GM12878 (cell line): ENCODE results near the gene MAD1L1. TPM values are rescaled to one million over a fixed set of nuclear protein-coding genes. Genes with fewer than 3 reads are reported as not detected.

Experiments used
- ATAC-seq: fragments of 200-7000 bp; cut with Tn5 transposase; 3 replicates; pipeline ENCODE4 v1.9.1; 2020; ENCODE audit warnings: mild to moderate bottlenecking, moderate library complexity
- BruUV-seq: library from RNA; stranded (reverse); fragments of 400-500 nt; replicated peaks from 2 replicates; lab custom pipeline; 2021; lab: Mats Ljungman, UMichigan
- CTCF ChIA-PET: fragments of 300-600 bp; sonication (Branson Sonifier 250); formaldehyde crosslinking; extraction: SDS; loops from one replicate; lab custom pipeline; 2021; ENCODE audit warnings: inconsistent platforms; lab: Yijun Ruan, JAX
- POLR2A ChIA-PET: fragments of 350-600 bp; formaldehyde crosslinking; extraction: SDS; loops from one replicate; lab custom pipeline; 2021; ENCODE audit warnings: inconsistent platforms; lab: Charles Lee
- RAD21 ChIA-PET: fragments of 300-600 bp; sonication (Branson Sonifier 250); formaldehyde crosslinking; loops from one replicate; lab custom pipeline; 2023; ENCODE audit warnings: antibody characterized with exemption; ENCODE audit not compliant: unreplicated experiment; lab: Charles Lee
- SMC1A ChIA-PET: fragments of 300-600 bp; sonication (Branson Sonifier 250); formaldehyde crosslinking; loops from one replicate; lab custom pipeline; 2023; ENCODE audit not compliant: unreplicated experiment, uncharacterized antibody; lab: Charles Lee
- DNase-seq: peaks from one replicate; pipeline ENCODE4 v3.0.0-alpha.2; 2011; ENCODE audit warnings: low read depth, low spot score
- FAIRE-seq: peaks from 3 replicates; lab custom pipeline; 2011; peaks lifted over from hg19 to GRCh38; lab: Jason Lieb, UNC
- H2AFZ ChIP-seq: 2 replicates; pipeline ENCODE4 v1.6.0; 2011; ENCODE audit warnings: low read depth, low read length, control low read depth; ENCODE audit not compliant: control insufficient read depth
- H3K27ac ChIP-seq: 2 replicates; pipeline ENCODE4 v1.5.1; 2011; ENCODE audit warnings: control low read depth; ENCODE audit not compliant: control insufficient read depth, insufficient read depth
- H3K27me3 ChIP-seq, 2 experiments: replicated peaks in 1 of 2; 2 replicates each; pipeline versions ENCODE4 v1.6.0 to v1.6.1; 2011; ENCODE audit warnings: low read length in 1 of 2; ENCODE audit not compliant: control insufficient read depth in 2 of 2, insufficient read depth in 2 of 2
- H3K36me3 ChIP-seq, 2 experiments: 2 replicates each; pipeline ENCODE4 v1.5.1; 2011; ENCODE audit warnings: low read length in 1 of 2; ENCODE audit not compliant: control insufficient read depth in 2 of 2, insufficient read depth in 2 of 2
- H3K4me1 ChIP-seq: 2 replicates; pipeline ENCODE4 v1.6.1; 2011; ENCODE audit warnings: mild to moderate bottlenecking, low read length, moderate library complexity, mixed read lengths; ENCODE audit not compliant: control insufficient read depth, insufficient read depth
- H3K4me2 ChIP-seq: 2 replicates; pipeline ENCODE4 v1.6.0; 2011; ENCODE audit warnings: control low read depth; ENCODE audit not compliant: control insufficient read depth, insufficient read depth
- H3K4me3 ChIP-seq: fragments of 200-600 bp; sonication (generic); 2 replicates; pipeline ENCODE4 v1.5.1; 2016
- H3K79me2 ChIP-seq: 2 replicates; pipeline ENCODE4 v1.6.0; 2011; ENCODE audit warnings: low read length; ENCODE audit not compliant: control insufficient read depth, insufficient read depth
- H3K9ac ChIP-seq: 2 replicates; pipeline ENCODE4 v1.8.0; 2011; ENCODE audit warnings: low read length, control low read depth, mixed read lengths; ENCODE audit not compliant: control insufficient read depth, insufficient read depth
- H3K9me3 ChIP-seq: replicated peaks from 3 replicates; pipeline ENCODE4 v1.5.1; 2011; ENCODE audit warnings: mild to moderate bottlenecking, low read length; ENCODE audit not compliant: control insufficient read depth, insufficient read depth
- H4K20me1 ChIP-seq: 2 replicates; pipeline ENCODE4 v1.6.0; 2011; ENCODE audit not compliant: control insufficient read depth, insufficient read depth
- BHLHE40 ChIP-seq, 2 experiments: fragments of 450-650 bp in 1 of 2; IDR thresholded peaks; 2 replicates each; pipeline ENCODE4 v1.6.1; 2011 to 2017; ENCODE audit warnings: low read depth in 2 of 2, borderline replicate concordance in 1 of 2, improper control_type of control experiment in 1 of 2, low read length in 1 of 2, mild to moderate bottlenecking in 1 of 2
- E4F1 ChIP-seq: fragments of 450-650 bp; IDR thresholded peaks from 2 replicates; pipeline ENCODE4 v1.6.1; 2018; ENCODE audit warnings: borderline replicate concordance, mild to moderate bottlenecking; ENCODE audit not compliant: partially characterized antibody
- IKZF1 ChIP-seq: fragments of 450-650 bp; conservative IDR thresholded peaks from 2 replicates; pipeline ENCODE4 v1.6.1; 2017; ENCODE audit warnings: antibody characterized with exemption, mild to moderate bottlenecking
- MLLT1 ChIP-seq: fragments of 450-650 bp; IDR thresholded peaks from 2 replicates; pipeline ENCODE4 v1.6.1; 2016; ENCODE audit warnings: mild to moderate bottlenecking
- RELA ChIP-seq: fragments of 450-650 bp; IDR thresholded peaks from 2 replicates; pipeline ENCODE4 v1.8.0; 2014; ENCODE audit warnings: borderline replicate concordance; ENCODE audit not compliant: partially characterized antibody
- RELB ChIP-seq: fragments of 450-650 bp; IDR thresholded peaks from 2 replicates; pipeline ENCODE4 v1.6.1; 2017; ENCODE audit warnings: low read depth, mild to moderate bottlenecking, moderate library complexity
- RFX5 ChIP-seq: IDR thresholded peaks from 2 replicates; pipeline ENCODE4 v1.6.1; 2011; ENCODE audit warnings: low read depth, low read length, improper control_type of control experiment
- ZNF274 ChIP-seq: IDR thresholded peaks from one replicate; pipeline ENCODE4 v1.8.0; 2011; ENCODE audit not compliant: insufficient read length, insufficient read depth
- ZNF687 ChIP-seq: fragments of 450-650 bp; IDR thresholded peaks from 2 replicates; pipeline ENCODE4 v1.6.1; 2017; ENCODE audit warnings: mild to moderate bottlenecking, moderate library complexity
- WGBS: methylation state at CpG from one replicate; pipeline ENCODE4 v1.1.6; 2016; ENCODE audit warnings: low lambda C conversion rate; ENCODE audit not compliant: insufficient replicate concordance, insufficient coverage; ENCODE audit errors: missing lambda C conversion rate; 5-methylcytosine and 5-hydroxymethylcytosine counted together
- in situ Hi-C: fragments of 300-500 bp; cut with MboI; formaldehyde crosslinking; loops from 9 replicates; pipeline ENCODE4 v1.14.3; 2018; ENCODE audit warnings: mixed read lengths
- intact Hi-C: fragments of 100-400 bp; cut with micrococcal nuclease; formaldehyde crosslinking; loops from one replicate; pipeline ENCODE4 v1.14.2; 2022; ENCODE audit not compliant: unreplicated experiment
- polyA plus RNA-seq, 11 experiments: library from polyadenylated mRNA; depleted of rRNA in 4 of 11; unstranded in 6 of 11; stranded (reverse) in 5 of 11; fragments of >200 nt; fragmentation: Nextera tagmentation in 4 of 11; fragmentation: Illumina TruSeq in 1 of 11; extraction: Ambion mirVana in 4 of 11; extraction: Trizol in 1 of 11; gene quantifications; 1 replicate in 1 of 11; 2 replicates in 10 of 11; pipeline versions ENCODE4 v1.2.1 to v1.2.3, GENCODE V29; 2011 to 2016; ENCODE audit warnings: inconsistent platforms in 2 of 11, missing spikeins in 2 of 11, low read depth in 1 of 11
- total RNA-seq, 4 experiments: library from RNA; depleted of rRNA in 3 of 4; stranded (reverse); fragments of >200 nt in 3 of 4; fragmentation: Illumina TruSeq in 1 of 4; extraction: Trizol in 1 of 4; gene quantifications; 2 replicates each; pipeline versions ENCODE4 v1.2.1 to v1.2.3, GENCODE V29; 2013 to 2021

Gene MAD1L1
- total and polyA plus RNA-seq, 10 of the 15 experiments (the other 5 are each of a cell fraction or from before 2014, with no cell fraction given) = 2.2 to 76.8 (median 38.3) TPM

- no peak for TF ChIP-seq RELB
- TF ChIP-seq, all 136 proteins: peak for 0
These were observed 26.7 kb upstream of the MAD1L1 start (continued) for GRCh38 chr7:2259480-2259879.

- no peak overlapping the region for H3K4me3 ChIP-seq
- ChIA-PET CTCF (interaction anchor here (1.1 to 4.0 kb wide), 8 partner anchors 8 to 89 kb away, joined by 3 to 21 read pairs (median 6); no protein-coding TSS in a partner anchor), POLR2A (interaction anchor here (0.9 to 1.6 kb wide), 6 partner anchors 9 to 53 kb away, joined by 3 to 7 read pairs (median 4); no protein-coding TSS in a partner anchor), RAD21 (interaction anchor here (0.6 to 2.0 kb wide), 10 partner anchors 10 to 187 kb away, joined by 3 to 6 read pairs (median 3); partner anchors contain the start of genes MRM2 and NUDT1), SMC1A (interaction anchor here (0.6 to 1.9 kb wide), 11 partner anchors 10 to 106 kb away, joined by 3 to 10 read pairs (median 4); no protein-coding TSS in a partner anchor)
- H3K27ac ChIP-seq = peak overlapping the region; percentile 65
- DNase-seq = peak; percentile 50
- H2AFZ ChIP-seq = no peak overlapping the region
- no peaks in the 10 kb centered on the region for H3K9me3 ChIP-seq
- no peaks in the 10 kb centered on the region for H3K27me3 ChIP-seq
- no peaks in the 10 kb centered on the region for H4K20me1 ChIP-seq
- 22% methylated on average over 34 of the region's 34 CpGs for WGBS
- H3K36me3 ChIP-seq = peaks cover 12 to 43% of the 10 kb centered on the region in 2 experiments
- H3K9ac ChIP-seq = no peak overlapping the region
- peak overlapping the region; percentile 45 for H3K4me2 ChIP-seq
- no TSS peak for BruUV-seq
- intact Hi-C loops = no loop called here
- in situ Hi-C loops = no loop called here
- peak; percentile 47 for FAIRE-seq
- H3K79me2 ChIP-seq = peaks cover 7% of the 10 kb centered on the region
- ATAC-seq = peak; percentile 92
- H3K4me1 ChIP-seq = peaks cover 45% of the 10 kb centered on the region
- TF ChIP-seq ZNF687 = 0 out of 2 replicates have a peak, but pooled peaks have one; percentile 33
- peak; percentile 92 for TF ChIP-seq RELA
- TF ChIP-seq IKZF1 = peak; percentile 88
- TF ChIP-seq ZNF274 = no peak
- TF ChIP-seq BHLHE40 (IDR thresholded peaks at IDR 0.05; ENCODE audit: borderline replicate concordance in 1 of 2, low read depth in 2 of 2, low read length in 1 of 2) = peak; percentile 55 to 77
- peak; percentile 94 for TF ChIP-seq MLLT1
- TF ChIP-seq RFX5 = no peak
- no peak for TF ChIP-seq E4F1
These were observed 26.1 kb upstream of the MAD1L1 start for GRCh38 chr7:2258661-2259365.
